ENCODE data around the gene SERHL2. TPM values are rescaled to one million over a fixed set of nuclear protein-coding genes. Genes with fewer than 3 reads are reported as not detected.
A peak's percentile ranks its signal among the peaks of the same experiment; 100 is the strongest.
"Not testable (repeated sequence)": the region's sequence is repeated elsewhere in the genome, so short reads cannot be mapped to it uniquely, and the experiment has no call there.

Gene SERHL2
- total RNA-seq, 1 donor, result 2.9 TPM

- H3K36me3 ChIP-seq (ENCODE audit: insufficient read depth, low read length); H3K9me3 ChIP-seq (ENCODE audit: low read depth, low read length); H4K20me1 ChIP-seq (ENCODE audit: insufficient read depth, low read length); H3K4me3 ChIP-seq (ENCODE audit: insufficient read depth, low read length); H3K27me3 ChIP-seq (ENCODE audit: insufficient read depth, low read length); H2AFZ ChIP-seq (ENCODE audit: low read length); DNase-seq (ENCODE audit: insufficient read length, low spot score, missing footprints); H3K4me1 ChIP-seq (ENCODE audit: insufficient read depth, low read length); H3K4me2 ChIP-seq (ENCODE audit: insufficient read depth, low read length); H3K27ac ChIP-seq (ENCODE audit: low read depth, low read length); H3K79me2 ChIP-seq (ENCODE audit: insufficient read depth, low read length): not testable (repeated sequence)
These were observed 22.2 kb upstream of the SERHL2 start for GRCh38 chr22:42531401-42532084.

GRCh38 chr22:42533638-42533977 lies 20.1 kb upstream of the SERHL2 start:
- Histone ChIP-seq H2AFZ (ENCODE audit: low read length) (no peak overlapping the region), H4K20me1 (ENCODE audit: insufficient read depth, low read length) (no peaks in the 10 kb centered on the region), H3K9me3 (ENCODE audit: low read depth, low read length) (no peaks in the 10 kb centered on the region), H3K79me2 (ENCODE audit: insufficient read depth, low read length) (no peaks in the 10 kb centered on the region), H3K4me1 (ENCODE audit: insufficient read depth, low read length) (peaks cover 7% of the 10 kb centered on the region), H3K4me2 (ENCODE audit: insufficient read depth, low read length) (no peak overlapping the region), H3K27me3 (ENCODE audit: insufficient read depth, low read length) (peaks cover 5% of the 10 kb centered on the region), H3K4me3 (ENCODE audit: insufficient read depth, low read length) (no peak overlapping the region), H3K27ac (ENCODE audit: low read depth, low read length) (no peak overlapping the region), H3K36me3 (ENCODE audit: insufficient read depth, low read length) (no peaks in the 10 kb centered on the region)
- DNase-seq (ENCODE audit: insufficient read length, low spot score, missing footprints), result no peak
- no peak for TF ChIP-seq CTCF (IDR thresholded peaks at IDR 0.05; ENCODE audit: extremely low read depth, low read depth, low read length)

- not testable (repeated sequence) for H3K4me1 ChIP-seq (ENCODE audit: insufficient read depth, low read length); DNase-seq (ENCODE audit: insufficient read length, low spot score, missing footprints); H4K20me1 ChIP-seq (ENCODE audit: insufficient read depth, low read length); H3K79me2 ChIP-seq (ENCODE audit: insufficient read depth, low read length); H3K4me2 ChIP-seq (ENCODE audit: insufficient read depth, low read length); H3K27ac ChIP-seq (ENCODE audit: low read depth, low read length); H3K27me3 ChIP-seq (ENCODE audit: insufficient read depth, low read length); H3K36me3 ChIP-seq (ENCODE audit: insufficient read depth, low read length); H3K4me3 ChIP-seq (ENCODE audit: insufficient read depth, low read length); H2AFZ ChIP-seq (ENCODE audit: low read length); H3K9me3 ChIP-seq (ENCODE audit: low read depth, low read length)
These were observed 18.5 kb upstream of the SERHL2 start for GRCh38 chr22:42535082-42535731.

DNA sequence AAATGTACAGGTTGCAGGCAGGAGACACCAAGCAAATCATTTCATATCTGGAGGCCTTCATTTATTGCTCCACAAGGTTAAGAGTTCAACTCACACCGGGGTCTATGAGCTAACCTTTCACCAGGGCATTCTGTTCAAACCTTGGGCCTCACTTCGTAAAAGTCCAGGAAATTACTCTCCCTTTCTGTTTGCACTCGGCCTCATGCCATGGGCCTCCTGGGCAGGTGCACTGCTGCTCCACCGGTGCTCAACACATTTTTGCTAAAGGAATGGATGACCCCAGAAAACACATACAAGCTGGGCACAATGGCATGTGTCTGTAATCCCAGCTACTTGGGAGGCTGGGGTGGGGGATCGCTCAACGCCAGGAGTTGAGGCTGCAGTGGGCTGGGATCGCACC lies 17.6 kb upstream of the SERHL2 start:
- Histone ChIP-seq H3K36me3 (ENCODE audit: insufficient read depth, low read length) (no peaks in the 10 kb centered on the region), H3K9me3 (ENCODE audit: low read depth, low read length) (no peaks in the 10 kb centered on the region), H3K4me2 (ENCODE audit: insufficient read depth, low read length) (no peak overlapping the region), H3K27ac (ENCODE audit: low read depth, low read length) (no peak overlapping the region), H4K20me1 (ENCODE audit: insufficient read depth, low read length) (no peaks in the 10 kb centered on the region), H3K27me3 (ENCODE audit: insufficient read depth, low read length) (no peaks in the 10 kb centered on the region), H3K4me1 (ENCODE audit: insufficient read depth, low read length) (peaks cover 8% of the 10 kb centered on the region), H2AFZ (ENCODE audit: low read length) (no peak overlapping the region), H3K4me3 (ENCODE audit: insufficient read depth, low read length) (no peak overlapping the region), H3K79me2 (ENCODE audit: insufficient read depth, low read length) (no peaks in the 10 kb centered on the region)
- TF ChIP-seq CTCF (IDR thresholded peaks at IDR 0.05; ENCODE audit: extremely low read depth, low read depth, low read length), result no peak
- no peak for DNase-seq (ENCODE audit: insufficient read length, low spot score, missing footprints)

GRCh38 chr22:42536634-42537033 lies 17.1 kb upstream of the SERHL2 start:
- H3K4me2 ChIP-seq (ENCODE audit: insufficient read depth, low read length); H2AFZ ChIP-seq (ENCODE audit: low read length); H3K4me3 ChIP-seq (ENCODE audit: insufficient read depth, low read length); H3K27me3 ChIP-seq (ENCODE audit: insufficient read depth, low read length); H3K79me2 ChIP-seq (ENCODE audit: insufficient read depth, low read length); DNase-seq (ENCODE audit: insufficient read length, low spot score, missing footprints); H4K20me1 ChIP-seq (ENCODE audit: insufficient read depth, low read length); H3K27ac ChIP-seq (ENCODE audit: low read depth, low read length); H3K9me3 ChIP-seq (ENCODE audit: low read depth, low read length); H3K36me3 ChIP-seq (ENCODE audit: insufficient read depth, low read length): not testable (repeated sequence)
- H3K4me1 ChIP-seq (ENCODE audit: insufficient read depth, low read length), result peaks cover 12% of the 10 kb centered on the region

DNA sequence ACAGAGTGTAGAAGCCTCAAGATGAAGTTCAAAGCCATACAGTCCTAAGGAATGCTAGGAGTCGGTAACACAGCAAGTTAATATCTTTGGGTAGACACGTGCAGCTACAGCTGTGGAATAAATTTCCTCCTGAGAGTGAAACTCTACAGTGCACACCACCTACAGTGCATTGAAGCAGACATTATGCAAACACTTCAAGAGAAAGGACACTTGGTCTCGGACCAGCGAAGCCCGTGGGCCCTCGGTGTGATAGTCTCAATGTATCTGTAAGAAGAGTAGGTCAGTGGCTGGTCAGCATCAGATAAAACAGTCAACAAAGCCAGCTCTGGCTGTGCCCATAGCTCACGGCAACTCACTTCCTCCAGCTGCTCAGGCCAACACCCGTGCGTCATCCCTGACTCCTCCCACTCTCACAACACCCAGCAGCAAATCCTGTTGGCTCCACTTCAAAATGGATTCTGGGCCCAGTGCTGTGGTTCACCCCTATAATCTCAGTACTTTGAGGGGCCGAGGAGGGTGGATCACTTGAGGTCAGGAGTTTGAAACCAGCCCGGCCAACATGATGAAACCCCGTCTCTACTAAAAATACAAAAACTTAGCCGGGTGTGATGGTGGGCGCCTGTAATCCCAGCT lies 16.4 kb upstream of the SERHL2 start:
- H3K36me3 ChIP-seq (ENCODE audit: insufficient read depth, low read length); H3K9me3 ChIP-seq (ENCODE audit: low read depth, low read length); H3K79me2 ChIP-seq (ENCODE audit: insufficient read depth, low read length); H3K27me3 ChIP-seq (ENCODE audit: insufficient read depth, low read length); H3K4me3 ChIP-seq (ENCODE audit: insufficient read depth, low read length); DNase-seq (ENCODE audit: insufficient read length, low spot score, missing footprints); H4K20me1 ChIP-seq (ENCODE audit: insufficient read depth, low read length): not testable (repeated sequence)
- Histone ChIP-seq H3K4me1 (ENCODE audit: insufficient read depth, low read length) (peaks cover 12% of the 10 kb centered on the region), H2AFZ (ENCODE audit: low read length) (peak overlapping the region; percentile 62), H3K4me2 (ENCODE audit: insufficient read depth, low read length) (peak overlapping the region; percentile 36), H3K27ac (ENCODE audit: low read depth, low read length) (peak overlapping the region; percentile 51)

- H4K20me1 ChIP-seq (ENCODE audit: insufficient read depth, low read length); DNase-seq (ENCODE audit: insufficient read length, low spot score, missing footprints); H3K36me3 ChIP-seq (ENCODE audit: insufficient read depth, low read length); H3K4me2 ChIP-seq (ENCODE audit: insufficient read depth, low read length); H2AFZ ChIP-seq (ENCODE audit: low read length); H3K4me3 ChIP-seq (ENCODE audit: insufficient read depth, low read length); H3K79me2 ChIP-seq (ENCODE audit: insufficient read depth, low read length); H3K27me3 ChIP-seq (ENCODE audit: insufficient read depth, low read length); H3K9me3 ChIP-seq (ENCODE audit: low read depth, low read length); H3K27ac ChIP-seq (ENCODE audit: low read depth, low read length): not testable (repeated sequence)
- peaks cover 12% of the 10 kb centered on the region for H3K4me1 ChIP-seq (ENCODE audit: insufficient read depth, low read length)
These were observed 14.5 kb upstream of the SERHL2 start for GRCh38 chr22:42539236-42539771.

Measured in osteoblast (primary cell).